GM19193 (cell line): ENCODE data around the gene BCAS3.

Source experiments
- POLR2A ChIP-seq: IDR thresholded peaks from 4 replicates; pipeline ENCODE4 v1.6.1; 2011; ENCODE audit not compliant: insufficient read depth, insufficient read length; ENCODE audit errors: extremely low read depth

BCAS3 gene

DNA sequence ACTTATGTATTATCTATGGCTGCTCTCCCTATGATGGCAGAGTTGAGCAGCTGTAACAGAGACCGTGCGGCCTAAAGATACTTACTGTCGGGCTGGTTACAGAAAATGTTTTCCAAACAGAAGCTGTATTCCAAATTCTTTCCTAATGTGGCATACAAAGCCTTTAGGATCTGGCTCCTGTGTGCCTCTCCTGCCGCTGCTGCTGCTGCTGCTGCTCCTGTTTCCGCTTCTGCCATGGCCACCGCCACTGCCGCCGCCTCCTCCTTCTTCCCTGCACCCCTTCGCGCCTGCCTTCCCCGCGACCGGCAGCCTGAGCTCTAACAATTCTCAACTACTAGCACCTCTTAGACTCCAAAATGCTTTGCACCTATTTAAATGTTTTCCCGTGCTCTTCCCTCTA lies 458.1 kb downstream of the BCAS3 start:
- TF ChIP-seq POLR2A, result no peak

- no peak for TF ChIP-seq POLR2A
These were observed 458.6 kb downstream of the BCAS3 start for GRCh38 chr17:61136296-61136695.

- no peak for TF ChIP-seq POLR2A
These were observed 461.6 kb downstream of the BCAS3 start for GRCh38 chr17:61139219-61139618.

- no peak for TF ChIP-seq POLR2A
These were observed 462.6 kb downstream of the BCAS3 start for GRCh38 chr17:61140081-61140786.

GRCh38 chr17:61143026-61143425 lies 465.4 kb downstream of the BCAS3 start:
- no peak for TF ChIP-seq POLR2A

GRCh38 chr17:61144137-61144536 lies 466.5 kb downstream of the BCAS3 start:
- no peak for TF ChIP-seq POLR2A

GRCh38 chr17:61144617-61145564 lies 467.2 kb downstream of the BCAS3 start:
- TF ChIP-seq POLR2A, result no peak

- TF ChIP-seq POLR2A, result no peak
These were observed 471.6 kb downstream of the BCAS3 start for GRCh38 chr17:61149106-61149825.

DNA sequence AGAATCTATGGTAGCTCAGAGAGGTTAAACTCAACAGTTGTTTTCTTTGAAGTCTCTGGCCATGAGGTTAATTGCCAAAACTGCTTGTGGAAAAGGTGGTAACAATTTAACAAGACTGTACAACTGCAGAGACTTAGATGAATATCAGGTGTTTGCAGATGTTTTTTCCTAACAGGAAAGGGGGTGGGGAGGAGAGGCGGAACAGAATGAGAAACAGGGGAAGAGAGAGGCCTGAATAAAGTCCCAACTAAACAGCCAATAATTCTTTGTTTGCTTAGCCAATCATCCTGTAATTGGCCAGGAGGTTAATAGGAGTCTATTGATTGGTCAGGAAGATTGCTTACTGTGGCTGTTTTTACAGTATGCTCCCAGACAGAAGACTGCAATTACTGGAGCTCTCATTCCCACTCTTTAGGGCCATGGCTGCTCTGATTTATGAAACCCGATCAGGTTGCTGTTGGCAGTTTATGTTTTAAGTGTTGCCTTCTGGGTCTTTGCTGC lies 472.3 kb downstream of the BCAS3 start:
- TF ChIP-seq POLR2A, result no peak

DNA sequence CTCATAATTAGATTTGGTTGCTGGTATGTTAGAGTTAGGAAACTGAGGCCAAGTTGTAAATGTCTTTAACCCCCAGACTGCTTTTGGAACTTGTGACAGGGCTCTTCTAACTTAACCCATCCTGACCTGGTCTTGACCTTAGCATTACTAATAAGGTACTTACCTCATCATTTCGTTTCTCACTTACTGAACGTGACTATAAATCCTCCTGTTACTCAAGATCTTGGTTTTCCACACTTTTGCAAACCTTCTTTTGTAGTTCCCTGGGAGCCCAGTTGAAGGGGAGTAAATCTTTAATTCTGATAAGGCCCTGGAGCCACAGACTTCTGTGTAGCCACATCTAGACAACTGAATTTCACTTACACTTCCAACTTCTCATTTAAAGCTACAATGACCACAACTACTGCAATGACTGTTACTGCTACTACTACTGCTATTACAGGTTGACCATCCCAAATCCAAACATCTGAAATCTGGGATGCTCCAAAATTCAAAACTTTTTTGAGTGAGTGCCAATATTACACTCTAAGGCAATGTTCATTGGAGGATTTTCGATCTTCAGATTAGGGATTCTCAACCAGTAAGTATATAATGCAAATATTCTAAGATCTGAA lies 473.1 kb downstream of the BCAS3 start:
- no peak for TF ChIP-seq POLR2A

GRCh38 chr17:61152898-61153297 lies 475.2 kb downstream of the BCAS3 start:
- TF ChIP-seq POLR2A, result no peak

DNA sequence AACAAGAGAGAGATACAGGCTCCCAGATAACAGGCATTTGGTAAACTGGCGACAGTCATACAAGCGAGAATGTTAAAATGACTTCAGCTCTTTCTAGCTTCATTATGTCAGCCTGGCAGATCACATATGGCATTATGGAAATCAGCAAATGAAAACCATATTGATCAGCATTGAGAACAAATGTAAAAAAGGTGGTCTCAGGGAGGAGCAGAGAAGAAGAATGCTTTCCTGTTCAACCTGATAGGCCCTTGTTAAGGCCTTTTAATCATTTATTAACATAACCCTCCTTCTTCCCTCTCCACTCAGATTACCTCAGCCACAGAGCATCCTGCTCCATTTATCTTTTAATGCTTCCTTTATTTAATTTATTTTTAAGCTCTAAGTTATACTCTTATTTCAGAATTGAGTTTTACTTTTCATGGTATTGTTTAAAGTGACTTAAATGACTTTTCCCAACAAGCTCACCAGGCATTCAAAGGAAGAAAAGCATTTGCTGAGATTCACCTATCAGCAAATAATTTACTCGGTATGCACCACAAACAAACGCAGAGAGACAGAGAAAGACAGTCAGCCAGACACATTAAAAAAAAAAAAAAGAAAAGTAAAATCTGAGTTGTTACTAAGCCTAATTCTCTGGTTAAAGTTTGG lies 478.1 kb downstream of the BCAS3 start:
- TF ChIP-seq POLR2A, result no peak

DNA sequence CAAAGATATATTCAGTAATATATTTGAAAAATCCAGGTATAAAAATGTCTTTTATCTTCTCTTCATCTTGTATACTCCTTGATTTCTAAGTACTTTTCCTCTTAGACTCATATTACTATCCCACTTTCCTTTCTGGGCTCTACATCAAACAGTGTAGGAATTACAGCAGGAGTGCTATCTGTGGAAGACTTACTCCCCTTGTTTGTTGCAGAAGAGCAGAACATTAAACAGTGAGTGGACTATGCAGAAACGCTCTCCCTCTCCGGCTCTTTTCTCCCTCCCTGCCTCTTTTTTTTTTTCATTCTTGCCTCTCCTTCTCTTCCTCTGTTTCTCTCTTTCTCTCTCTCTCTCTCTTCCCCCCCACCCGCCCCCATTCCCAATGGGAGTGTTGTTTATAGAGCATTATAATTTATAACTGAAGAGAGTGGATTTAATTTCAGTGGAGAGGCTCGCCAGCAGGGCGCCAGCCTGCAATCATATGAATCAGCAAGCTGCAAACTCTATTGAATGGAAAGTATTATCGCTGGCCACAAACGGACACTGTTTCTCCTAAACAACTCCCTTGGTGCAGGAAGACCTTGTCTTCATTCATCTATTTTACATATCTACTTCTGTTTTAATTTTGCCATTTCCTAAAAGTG lies 479.7 kb downstream of the BCAS3 start:
- no peak for TF ChIP-seq POLR2A

DNA sequence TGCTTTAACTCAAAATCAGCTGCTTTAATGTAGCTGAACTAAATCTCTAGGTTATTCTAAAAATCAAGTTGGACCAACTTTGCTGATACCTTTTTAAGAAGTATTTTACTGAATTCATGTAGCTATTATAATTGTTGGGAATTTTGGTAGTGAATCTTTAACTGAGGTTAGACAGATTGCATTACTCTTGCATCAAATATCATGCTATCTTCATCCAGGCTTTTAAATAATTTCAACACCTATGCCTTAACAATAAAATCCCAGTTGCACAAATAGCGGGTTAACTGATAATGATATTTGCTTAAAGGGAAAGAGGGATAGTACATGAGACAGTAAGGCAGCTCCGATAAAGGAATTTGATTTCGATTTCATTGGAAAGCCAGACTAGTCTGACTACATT lies 480.7 kb downstream of the BCAS3 start:
- no peak for TF ChIP-seq POLR2A
